Neural progenitor cell (in vitro differentiated cells): ENCODE measurements around the gene ORM1. TPM values are rescaled to one million over a fixed set of nuclear protein-coding genes. Genes with fewer than 3 reads are reported as not detected.

ENCODE experiments used
- DNase-seq: peaks from one replicate; pipeline ENCODE4 v3.0.0-alpha.2; 2016; ENCODE audit warnings: low spot score
- H2AFZ ChIP-seq: fragments of 200-600 bp; sonication (generic); replicated peaks from 2 replicates; pipeline ENCODE4 v1.6.1; 2016; ENCODE audit warnings: antibody characterized with exemption
- H3F3A ChIP-seq: fragments of 200-600 bp; sonication (generic); 2 replicates; pipeline ENCODE4 v1.6.1; 2016; ENCODE audit warnings: antibody characterized with exemption, low read depth
- H3K27ac ChIP-seq: fragments of 200-600 bp; sonication (generic); 2 replicates; pipeline ENCODE4 v1.5.1; 2016; ENCODE audit warnings: mild to moderate bottlenecking
- H3K27me3 ChIP-seq: fragments of 200-600 bp; sonication (generic); 2 replicates; pipeline ENCODE4 v1.6.1; 2016; ENCODE audit warnings: mild to moderate bottlenecking, moderate library complexity
- H3K36me3 ChIP-seq: fragments of 200-600 bp; sonication (generic); 2 replicates; pipeline ENCODE4 v1.5.1; 2016
- H3K4me1 ChIP-seq: fragments of 200-600 bp; sonication (generic); 2 replicates; pipeline ENCODE4 v1.6.1; 2016; ENCODE audit warnings: mixed run types
- H3K4me2 ChIP-seq: fragments of 200-600 bp; sonication (generic); 2 replicates; pipeline ENCODE4 v1.6.1; 2016
- H3K4me3 ChIP-seq: fragments of 200-600 bp; sonication (generic); 2 replicates; pipeline ENCODE4 v1.5.1; 2016
- H3K79me2 ChIP-seq: fragments of 200-600 bp; sonication (generic); 2 replicates; pipeline ENCODE4 v1.6.1; 2016; ENCODE audit warnings: low read depth
- H3K9ac ChIP-seq: fragments of 200-600 bp; sonication (generic); 2 replicates; pipeline ENCODE4 v1.6.1; 2016
- H3K9me3 ChIP-seq: fragments of 200-600 bp; sonication (generic); 2 replicates; pipeline ENCODE4 v1.5.1; 2016; ENCODE audit warnings: low read depth
- H4K20me1 ChIP-seq: fragments of 200-600 bp; sonication (generic); 2 replicates; pipeline ENCODE4 v1.6.1; 2016; ENCODE audit warnings: low read depth
- H3K27ac Mint-ChIP-seq: 3 replicates; pipeline ENCODE4 v1.8.0; 2021; ENCODE audit warnings: mixed read lengths
- H3K27me3 Mint-ChIP-seq: 2 replicates; pipeline ENCODE4 v1.8.0; 2022; ENCODE audit warnings: low read depth, mild to moderate bottlenecking, inconsistent platforms, moderate library complexity, mixed read lengths; ENCODE audit not compliant: insufficient read depth
- H3K36me3 Mint-ChIP-seq: 3 replicates; pipeline ENCODE4 v1.8.0; 2021; ENCODE audit warnings: mixed read lengths
- H3K4me1 Mint-ChIP-seq: 3 replicates; pipeline ENCODE4 v1.8.0; 2021; ENCODE audit warnings: mixed read lengths
- H3K4me3 Mint-ChIP-seq: 3 replicates; pipeline ENCODE4 v1.8.0; 2021; ENCODE audit warnings: mild to moderate bottlenecking, moderate library complexity, mixed read lengths
- H3K9me3 Mint-ChIP-seq: 3 replicates; pipeline ENCODE4 v1.8.0; 2020; ENCODE audit warnings: mixed read lengths
- EZH2 ChIP-seq: fragments of 200-600 bp; sonication (generic); IDR thresholded peaks from 2 replicates; pipeline ENCODE4 v1.6.1; 2017; ENCODE audit warnings: antibody characterized with exemption, mild to moderate bottlenecking, moderate library complexity
- EZH2phosphoT487 ChIP-seq: fragments of 200-600 bp; sonication (generic); IDR thresholded peaks from 2 replicates; pipeline ENCODE4 v1.6.1; 2017; ENCODE audit warnings: antibody characterized with exemption
- total RNA-seq: library from RNA; depleted of rRNA; stranded (reverse); fragments of >200 nt; gene quantifications from 2 replicates; pipeline ENCODE4 v1.2.3, GENCODE V29; 2015; ENCODE audit warnings: low replicate concordance
- TF ChIP-seq, protein P1 (sequence below): fragments of 200-600 bp; sonication (generic); IDR thresholded peaks from 2 replicates; pipeline ENCODE4 v1.5.1; 2017; ENCODE audit warnings: antibody characterized with exemption, mild to moderate bottlenecking

The ORM1 gene
- total RNA-seq, 1 donor from 2014 or later: not detected

DNA sequence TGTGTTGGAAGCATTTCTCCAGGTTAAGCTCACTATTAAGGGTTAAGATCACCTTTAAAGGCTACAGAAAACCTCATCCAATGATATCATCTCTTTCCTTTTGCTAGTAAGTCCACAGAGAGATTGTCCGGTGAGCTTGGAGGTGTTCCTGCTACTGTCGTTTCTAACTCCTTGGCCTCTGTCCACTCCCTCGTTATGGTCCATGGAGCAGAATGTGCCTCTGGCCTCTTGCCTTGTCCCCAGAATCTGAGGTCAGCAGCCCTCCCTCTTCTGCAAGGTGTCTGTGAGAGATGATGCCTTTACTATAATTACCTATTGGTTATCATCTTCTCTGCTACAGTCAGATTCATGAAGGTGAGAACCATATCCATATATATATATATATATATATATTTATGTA, 21.8 kb downstream of the ORM1 start:
- Histone ChIP-seq H3K27me3 (no peaks in the 10 kb centered on the region), H3K9me3 (no peaks in the 10 kb centered on the region), H3K4me2 (no peak overlapping the region), H2AFZ (no peak overlapping the region), H3K9ac (no peak overlapping the region), H3F3A (no peaks in the 10 kb centered on the region), H3K27ac (no peak overlapping the region), H3K36me3 (no peaks in the 10 kb centered on the region), H3K79me2 (no peaks in the 10 kb centered on the region), H3K4me1 (peaks cover 10% of the 10 kb centered on the region), H4K20me1 (no peaks in the 10 kb centered on the region), H3K4me3 (no peak overlapping the region)
- peaks cover 6% of the 10 kb centered on the region for H3K27me3 Mint-ChIP-seq
- no peak overlapping the region for H3K27ac Mint-ChIP-seq
- H3K9me3 Mint-ChIP-seq: no peaks in the 10 kb centered on the region
- no peak for DNase-seq
- peaks cover 20% of the 10 kb centered on the region for H3K4me1 Mint-ChIP-seq
- TF ChIP-seq EZH2 (no peak), EZH2phosphoT487 (no peak)
- TF ChIP-seq, protein P1, sequence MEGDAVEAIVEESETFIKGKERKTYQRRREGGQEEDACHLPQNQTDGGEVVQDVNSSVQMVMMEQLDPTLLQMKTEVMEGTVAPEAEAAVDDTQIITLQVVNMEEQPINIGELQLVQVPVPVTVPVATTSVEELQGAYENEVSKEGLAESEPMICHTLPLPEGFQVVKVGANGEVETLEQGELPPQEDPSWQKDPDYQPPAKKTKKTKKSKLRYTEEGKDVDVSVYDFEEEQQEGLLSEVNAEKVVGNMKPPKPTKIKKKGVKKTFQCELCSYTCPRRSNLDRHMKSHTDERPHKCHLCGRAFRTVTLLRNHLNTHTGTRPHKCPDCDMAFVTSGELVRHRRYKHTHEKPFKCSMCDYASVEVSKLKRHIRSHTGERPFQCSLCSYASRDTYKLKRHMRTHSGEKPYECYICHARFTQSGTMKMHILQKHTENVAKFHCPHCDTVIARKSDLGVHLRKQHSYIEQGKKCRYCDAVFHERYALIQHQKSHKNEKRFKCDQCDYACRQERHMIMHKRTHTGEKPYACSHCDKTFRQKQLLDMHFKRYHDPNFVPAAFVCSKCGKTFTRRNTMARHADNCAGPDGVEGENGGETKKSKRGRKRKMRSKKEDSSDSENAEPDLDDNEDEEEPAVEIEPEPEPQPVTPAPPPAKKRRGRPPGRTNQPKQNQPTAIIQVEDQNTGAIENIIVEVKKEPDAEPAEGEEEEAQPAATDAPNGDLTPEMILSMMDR: no peak
- peaks cover 12% of the 10 kb centered on the region for H3K36me3 Mint-ChIP-seq
- no peak overlapping the region for H3K4me3 Mint-ChIP-seq

- Histone ChIP-seq H3K4me3 (no peak overlapping the region), H3K36me3 (no peaks in the 10 kb centered on the region), H3F3A (no peaks in the 10 kb centered on the region), H3K4me2 (no peak overlapping the region), H3K9me3 (no peaks in the 10 kb centered on the region), H3K79me2 (no peaks in the 10 kb centered on the region), H3K27me3 (no peaks in the 10 kb centered on the region), H4K20me1 (no peaks in the 10 kb centered on the region), H2AFZ (no peak overlapping the region), H3K27ac (no peak overlapping the region), H3K4me1 (peaks cover 10% of the 10 kb centered on the region), H3K9ac (no peak overlapping the region)
- Mint-ChIP-seq H3K4me1 (peaks cover 22% of the 10 kb centered on the region), H3K36me3 (peaks cover 14% of the 10 kb centered on the region), H3K4me3 (no peak overlapping the region), H3K27me3 (peaks cover 6% of the 10 kb centered on the region), H3K27ac (no peak overlapping the region), H3K9me3 (no peaks in the 10 kb centered on the region)
- DNase-seq: no peak
- no peak for TF ChIP-seq EZH2
- TF ChIP-seq, protein P1: no peak
- no peak for TF ChIP-seq EZH2phosphoT487
Observed at GRCh38 chr9:114345493-114346065, 22.7 kb downstream of the ORM1 start.

- Histone ChIP-seq H3K4me2 (no peak overlapping the region), H4K20me1 (no peaks in the 10 kb centered on the region), H3K9me3 (no peaks in the 10 kb centered on the region), H3K4me1 (peaks cover 10% of the 10 kb centered on the region), H3K79me2 (no peaks in the 10 kb centered on the region), H3K27ac (no peak overlapping the region), H3F3A (no peaks in the 10 kb centered on the region), H2AFZ (no peak overlapping the region), H3K9ac (no peak overlapping the region), H3K27me3 (no peaks in the 10 kb centered on the region), H3K36me3 (no peaks in the 10 kb centered on the region), H3K4me3 (no peak overlapping the region)
- Mint-ChIP-seq H3K27ac (no peak overlapping the region), H3K9me3 (no peaks in the 10 kb centered on the region), H3K36me3 (peaks cover 15% of the 10 kb centered on the region), H3K4me1 (peaks cover 22% of the 10 kb centered on the region), H3K27me3 (peaks cover 4% of the 10 kb centered on the region), H3K4me3 (no peak overlapping the region)
- TF ChIP-seq EZH2phosphoT487 (no peak), EZH2 (no peak)
- TF ChIP-seq, protein P1: no peak
- no peak for DNase-seq
Observed at GRCh38 chr9:114346146-114346545, 23.2 kb downstream of the ORM1 start.
